ENCODE data around the gene MRPL4. TPM values are rescaled to one million over a fixed set of nuclear protein-coding genes. Genes with fewer than 3 reads are reported as not detected.

MRPL4 gene
- total RNA-seq, 2 donors from 2014 or later, result 66.0 to 69.2 TPM

DNA sequence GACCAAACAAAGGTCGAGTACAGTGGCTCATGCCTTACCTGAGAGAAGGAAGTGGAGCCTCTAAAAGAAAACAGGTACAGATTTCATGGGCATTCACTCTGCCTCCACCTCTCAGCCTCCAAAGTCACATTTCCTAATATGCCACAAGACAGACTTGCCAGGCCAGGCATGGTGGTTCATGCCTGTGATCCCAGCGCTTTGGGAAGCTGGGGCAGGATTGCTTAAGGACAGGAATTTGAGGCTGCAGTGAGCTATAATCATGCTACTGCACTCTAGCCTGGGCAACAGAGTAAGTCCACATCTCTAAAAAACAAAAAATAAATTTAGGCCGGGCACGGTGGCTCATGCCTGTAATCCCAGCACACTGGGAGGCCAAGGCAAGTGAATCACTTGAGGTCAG, 46.4 kb upstream of the MRPL4 start:
- H3K27ac Mint-ChIP-seq, result no peak overlapping the region
- H3K27me3 Mint-ChIP-seq (ENCODE audit: insufficient read depth), result peaks cover 3% of the 10 kb centered on the region
- no peaks in the 10 kb centered on the region for H3K36me3 Mint-ChIP-seq (ENCODE audit: low read depth)
- no peak overlapping the region for H3K27ac ChIP-seq (ENCODE audit: low read depth, low read length)
- TF ChIP-seq, protein P1, sequence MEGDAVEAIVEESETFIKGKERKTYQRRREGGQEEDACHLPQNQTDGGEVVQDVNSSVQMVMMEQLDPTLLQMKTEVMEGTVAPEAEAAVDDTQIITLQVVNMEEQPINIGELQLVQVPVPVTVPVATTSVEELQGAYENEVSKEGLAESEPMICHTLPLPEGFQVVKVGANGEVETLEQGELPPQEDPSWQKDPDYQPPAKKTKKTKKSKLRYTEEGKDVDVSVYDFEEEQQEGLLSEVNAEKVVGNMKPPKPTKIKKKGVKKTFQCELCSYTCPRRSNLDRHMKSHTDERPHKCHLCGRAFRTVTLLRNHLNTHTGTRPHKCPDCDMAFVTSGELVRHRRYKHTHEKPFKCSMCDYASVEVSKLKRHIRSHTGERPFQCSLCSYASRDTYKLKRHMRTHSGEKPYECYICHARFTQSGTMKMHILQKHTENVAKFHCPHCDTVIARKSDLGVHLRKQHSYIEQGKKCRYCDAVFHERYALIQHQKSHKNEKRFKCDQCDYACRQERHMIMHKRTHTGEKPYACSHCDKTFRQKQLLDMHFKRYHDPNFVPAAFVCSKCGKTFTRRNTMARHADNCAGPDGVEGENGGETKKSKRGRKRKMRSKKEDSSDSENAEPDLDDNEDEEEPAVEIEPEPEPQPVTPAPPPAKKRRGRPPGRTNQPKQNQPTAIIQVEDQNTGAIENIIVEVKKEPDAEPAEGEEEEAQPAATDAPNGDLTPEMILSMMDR (conservative IDR thresholded peaks at IDR 0.05), result no peak
- H3K4me1 Mint-ChIP-seq, result no peaks in the 10 kb centered on the region
- H3K27me3 ChIP-seq (ENCODE audit: control insufficient read depth, insufficient read depth, low read length, poor library complexity, severe bottlenecking), result no peaks in the 10 kb centered on the region
- H3K9me3 ChIP-seq (ENCODE audit: control insufficient read depth, low read length), result no peaks in the 10 kb centered on the region
- no peak overlapping the region for H3K9ac ChIP-seq (ENCODE audit: extremely low read depth, low read length, poor library complexity, severe bottlenecking)
- H3K9me3 Mint-ChIP-seq, result peaks cover 4% of the 10 kb centered on the region
- no peak for DNase-seq
- no peak overlapping the region for H3K4me3 Mint-ChIP-seq
- H3K36me3 ChIP-seq (ENCODE audit: control insufficient read depth, insufficient read depth, low read length), result no peaks in the 10 kb centered on the region
- no peaks in the 10 kb centered on the region for H3K4me1 ChIP-seq (ENCODE audit: control insufficient read depth, insufficient read depth, low read length)
- no peak overlapping the region for H3K4me3 ChIP-seq (ENCODE audit: low read length)
- WGBS, 2 experiments (ENCODE audit: insufficient coverage in 1 of 2, insufficient read length in 1 of 2), result 91 to 93% methylated on average over 3 to 4 of the region's 4 CpGs

DNA sequence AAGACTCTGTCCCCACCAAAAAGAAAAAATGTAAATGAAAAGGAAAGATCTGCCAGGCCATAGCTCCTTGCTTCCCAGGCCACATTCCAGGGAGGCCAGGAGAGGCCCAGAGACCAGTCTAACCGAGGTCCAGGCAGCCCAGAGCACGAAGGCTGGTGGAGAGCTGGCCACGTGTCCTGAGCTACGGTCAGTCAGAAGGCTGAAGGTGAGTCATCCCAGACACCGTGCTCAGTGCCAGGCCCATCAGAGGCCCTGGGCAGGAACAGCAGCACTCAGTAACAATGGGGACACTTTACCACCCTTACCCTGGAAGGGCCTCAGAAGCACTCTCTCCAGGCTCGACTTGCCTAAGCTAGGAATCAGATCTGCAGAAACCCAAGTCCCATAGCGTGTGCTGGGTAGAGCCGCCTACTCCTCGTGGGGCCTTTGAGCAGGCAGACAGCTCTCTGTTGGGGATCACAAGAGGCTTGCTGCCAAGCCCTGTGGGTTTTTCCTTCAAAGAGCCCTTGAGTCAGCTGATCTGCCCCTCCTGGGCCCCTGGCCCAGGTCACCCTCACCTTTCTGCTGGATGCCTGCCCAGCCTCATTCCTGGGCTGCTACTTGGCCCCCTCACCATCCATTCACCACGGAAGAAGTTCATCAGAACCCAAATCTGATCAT, 45.7 kb upstream of the MRPL4 start:
- Histone ChIP-seq H3K9me3 (ENCODE audit: control insufficient read depth, low read length) (no peaks in the 10 kb centered on the region), H3K4me3 (ENCODE audit: low read length) (no peak overlapping the region), H3K36me3 (ENCODE audit: control insufficient read depth, insufficient read depth, low read length) (no peaks in the 10 kb centered on the region), H3K9ac (ENCODE audit: extremely low read depth, low read length, poor library complexity, severe bottlenecking) (no peak overlapping the region), H3K27me3 (ENCODE audit: control insufficient read depth, insufficient read depth, low read length, poor library complexity, severe bottlenecking) (no peaks in the 10 kb centered on the region), H3K4me1 (ENCODE audit: control insufficient read depth, insufficient read depth, low read length) (no peaks in the 10 kb centered on the region), H3K27ac (ENCODE audit: low read depth, low read length) (no peak overlapping the region)
- Mint-ChIP-seq H3K4me1 (no peaks in the 10 kb centered on the region), H3K9me3 (peaks cover 4% of the 10 kb centered on the region), H3K27me3 (ENCODE audit: insufficient read depth) (peaks cover 3% of the 10 kb centered on the region), H3K4me3 (no peak overlapping the region), H3K27ac (no peak overlapping the region), H3K36me3 (ENCODE audit: low read depth) (no peaks in the 10 kb centered on the region)
- TF ChIP-seq, protein P1 (conservative IDR thresholded peaks at IDR 0.05), result no peak
- no peak for DNase-seq
- WGBS, 2 experiments (ENCODE audit: insufficient coverage in 1 of 2, insufficient read length in 1 of 2), result 87% methylated on average over 10 of the region's 10 CpGs

DNA sequence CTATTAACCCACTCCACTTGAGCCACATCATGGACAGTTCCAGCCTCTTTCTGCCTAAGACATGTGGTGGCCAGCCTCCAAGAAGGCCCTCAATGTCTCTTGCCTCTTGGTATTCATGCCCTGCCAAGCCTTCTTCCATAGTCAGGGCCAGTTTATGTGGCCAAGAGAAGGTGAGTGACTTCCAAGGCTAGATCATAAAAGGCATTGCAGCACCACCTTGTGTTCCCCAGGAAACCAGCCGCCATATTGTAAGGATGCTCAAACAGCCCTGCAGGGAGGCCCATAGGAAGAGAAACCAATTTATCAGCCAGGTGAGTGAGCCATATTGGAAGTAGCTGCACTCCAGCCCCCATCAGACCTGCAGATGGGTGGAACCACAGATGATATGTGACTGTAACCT, 45.0 kb upstream of the MRPL4 start:
- no peak overlapping the region for H3K27ac Mint-ChIP-seq
- Histone ChIP-seq H3K27me3 (ENCODE audit: control insufficient read depth, insufficient read depth, low read length, poor library complexity, severe bottlenecking) (no peaks in the 10 kb centered on the region), H3K4me3 (ENCODE audit: low read length) (no peak overlapping the region), H3K9ac (ENCODE audit: extremely low read depth, low read length, poor library complexity, severe bottlenecking) (no peak overlapping the region), H3K4me1 (ENCODE audit: control insufficient read depth, insufficient read depth, low read length) (no peaks in the 10 kb centered on the region), H3K36me3 (ENCODE audit: control insufficient read depth, insufficient read depth, low read length) (no peaks in the 10 kb centered on the region), H3K9me3 (ENCODE audit: control insufficient read depth, low read length) (no peaks in the 10 kb centered on the region), H3K27ac (ENCODE audit: low read depth, low read length) (no peak overlapping the region)
- 87 to 89% methylated on average over 1 of the region's 1 CpG for WGBS, 2 experiments (ENCODE audit: insufficient coverage in 1 of 2, insufficient read length in 1 of 2)
- no peak overlapping the region for H3K4me3 Mint-ChIP-seq
- TF ChIP-seq, protein P1 (conservative IDR thresholded peaks at IDR 0.05), result no peak
- peaks cover 3% of the 10 kb centered on the region for H3K27me3 Mint-ChIP-seq (ENCODE audit: insufficient read depth)
- no peaks in the 10 kb centered on the region for H3K36me3 Mint-ChIP-seq (ENCODE audit: low read depth)
- H3K4me1 Mint-ChIP-seq, result no peaks in the 10 kb centered on the region
- no peak for DNase-seq
- peaks cover 4% of the 10 kb centered on the region for H3K9me3 Mint-ChIP-seq

All from endodermal cell (in vitro differentiated cells).